ENCODE results near the gene ZNF319. TPM values are rescaled to one million over a fixed set of nuclear protein-coding genes. Genes with fewer than 3 reads are reported as not detected.

ZNF319 gene
- total and polyA plus RNA-seq, 2 of the 8 experiments (the other 6 are each of a cell fraction or from before 2014, with no cell fraction given), result 3.3 to 5.5 TPM

- no peak overlapping the region for H3K23ac ChIP-seq (ENCODE audit: insufficient read length)
- H3K79me1 ChIP-seq (ENCODE audit: low read depth, low read length), result no peaks in the 10 kb centered on the region
- no peak overlapping the region for H3K4me3 ChIP-seq (ENCODE audit: extremely low read depth in 1 of 4, insufficient read depth in 2 of 4, low read depth in 3 of 4, low read length in 4 of 4)
- 83% methylated on average over 12 of the region's 12 CpGs; no CpG with 5 or more reads in 1 of the 2 experiments for WGBS, 2 experiments (ENCODE audit: extremely low coverage in 1 of 2, insufficient coverage in 1 of 2, insufficient read length in 1 of 2, insufficient replicate concordance in 2 of 2, low coverage in 1 of 2, low lambda C conversion rate in 2 of 2, missing lambda C conversion rate in 1 of 2)
- no peak for FAIRE-seq
- H3K14ac ChIP-seq (ENCODE audit: insufficient read length), result no peak overlapping the region
- H3K9ac ChIP-seq (replicated peaks in 1 of 4; ENCODE audit: extremely low read depth in 1 of 4, low read depth in 3 of 4, low read length in 3 of 4), result no peak overlapping the region
- no peak overlapping the region; the same call in 1 of the 2 replicates for H3K27ac ChIP-seq (ENCODE audit: low read depth, low read length)
- H3K56ac ChIP-seq (replicated peaks; ENCODE audit: insufficient read length, low read depth, low read length), result no peak overlapping the region
- H2BK12ac ChIP-seq (ENCODE audit: low read depth, low read length), result no peak overlapping the region
- ChIA-PET CTCF (ENCODE audit: partially characterized antibody) (interaction anchor here (1.2 to 5.6 kb wide), 7 partner anchors 11 to 195 kb away, joined by 3 to 40 read pairs (median 10); partner anchors contain the start of genes USB1 and ZNF319), POLR2A (ENCODE audit: partially characterized antibody) (interaction anchor here (1.2 to 1.5 kb wide), 3 partner anchors 10 to 220 kb away, joined by 3 to 4 read pairs (median 3); partner anchors contain the start of gene KATNB1)
- H2AFZ ChIP-seq (ENCODE audit: low read length), result no peak overlapping the region
- no peaks in the 10 kb centered on the region for H3K9me3 ChIP-seq (ENCODE audit: insufficient read depth in 2 of 2, low read depth in 1 of 2, low read length in 1 of 2)
- H4K5ac ChIP-seq (ENCODE audit: insufficient read length, low read depth, low read length), result no peak overlapping the region
- no peak overlapping the region for H3K4ac ChIP-seq (replicated peaks; ENCODE audit: insufficient read length, low read depth, low read length)
- no peaks in the 10 kb centered on the region for H3K79me2 ChIP-seq (ENCODE audit: control insufficient read depth in 1 of 2, insufficient read depth in 2 of 2, low read length in 2 of 2)
- no peak overlapping the region for H2BK15ac ChIP-seq (ENCODE audit: low read length)
- TF ChIP-seq GTF2F1 (IDR thresholded peaks at IDR 0.05; ENCODE audit: borderline replicate concordance, low read depth, low read length) (no peak), CTCF (IDR thresholded peaks at IDR 0.05; ENCODE audit: control extremely low read depth in 1 of 3, insufficient read depth in 1 of 3, low read depth in 1 of 3, low read length in 3 of 3) (peak in 2 of 3 experiments; percentile 5 to 12; a peak in 2 of 4 replicates)
- no peak overlapping the region for H3K4me2 ChIP-seq (ENCODE audit: insufficient read depth in 1 of 2, low read depth in 2 of 2, low read length in 2 of 2)
- no peak overlapping the region for H2BK20ac ChIP-seq (ENCODE audit: low read length)
- no peaks in the 10 kb centered on the region for H4K20me1 ChIP-seq (replicated peaks in 1 of 2; ENCODE audit: control insufficient read depth in 1 of 2, insufficient read depth in 2 of 2, low read length in 2 of 2)
- no peaks in the 10 kb centered on the region for H3K36me3 ChIP-seq (ENCODE audit: control insufficient read depth in 2 of 4, insufficient read depth in 4 of 4, low read length in 3 of 4)
- H2BK120ac ChIP-seq (replicated peaks; ENCODE audit: low read depth, low read length), result no peak overlapping the region
- no peak overlapping the region for H4K8ac ChIP-seq (ENCODE audit: extremely low read depth, insufficient read depth, low read length)
- H3K4me1 ChIP-seq (replicated peaks in 1 of 4; ENCODE audit: control insufficient read depth in 3 of 4, insufficient read depth in 4 of 4, low read length in 3 of 4), result peaks cover 0 to 10% (median 5%) of the 10 kb centered on the region in 4 experiments; a peak in 6 of 7 replicates
- H3K18ac ChIP-seq (ENCODE audit: extremely low read depth, low read length), result no peak overlapping the region
- no peak for DNase-seq (ENCODE audit: low read depth in 1 of 2, low spot score in 2 of 2)
- no peak overlapping the region for H2AK5ac ChIP-seq (ENCODE audit: low read depth, low read length)
- H3K27me3 ChIP-seq (replicated peaks in 1 of 4; ENCODE audit: control insufficient read depth in 3 of 4, extremely low read depth in 1 of 4, insufficient read depth in 3 of 4, low read length in 3 of 4), result no peaks in the 10 kb centered on the region; a peak in 1 of 7 replicates
- no peak overlapping the region for H2BK5ac ChIP-seq (ENCODE audit: low read depth, low read length)
- no peaks in the 10 kb centered on the region for H3K23me2 ChIP-seq (ENCODE audit: low read depth, low read length)
- H4K91ac ChIP-seq (replicated peaks; ENCODE audit: insufficient read length, low read length), result no peak overlapping the region
Measured at GRCh38 chr16:57955572-57956188, 44.8 kb downstream of the ZNF319 start.
